PC-3 (cell line): ENCODE results near the gene WIZ. TPM values are rescaled to one million over a fixed set of nuclear protein-coding genes. Genes with fewer than 3 reads are reported as not detected.

ENCODE experiments used
- ATAC-seq: fragments of 200-7000 bp; cut with Tn5 transposase; 2 replicates; pipeline ENCODE4 v1.9.1; 2020; ENCODE audit warnings: mild to moderate bottlenecking, moderate library complexity
- BruUV-seq: library from RNA; stranded (reverse); fragments of 400-500 nt; replicated peaks from 2 replicates; lab custom pipeline; 2021; lab: Mats Ljungman, UMichigan
- CTCF ChIA-PET: fragments of 300-600 bp; sonication (Branson Sonifier 250); formaldehyde crosslinking; loops from one replicate; lab custom pipeline; 2022; ENCODE audit warnings: antibody characterized with exemption; lab: Charles Lee
- POLR2A ChIA-PET: fragments of 300-600 bp; sonication (Branson Sonifier 250); formaldehyde crosslinking; loops from one replicate; lab custom pipeline; 2022; ENCODE audit warnings: antibody characterized with exemption; ENCODE audit not compliant: unreplicated experiment; lab: Charles Lee
- DNase-seq: peaks from one replicate; pipeline ENCODE4 v3.0.0-alpha.2; 2015
- H2AFZ ChIP-seq: fragments of 300-600 bp; sonication (generic); 2 replicates; pipeline ENCODE4 v1.6.0; 2016; ENCODE audit warnings: antibody characterized with exemption, low read length
- H3F3A ChIP-seq: fragments of 300-600 bp; sonication (generic); one replicate; pipeline ENCODE4 v1.6.0; 2017; ENCODE audit warnings: antibody characterized with exemption, low read length, control low read depth, mild to moderate bottlenecking; ENCODE audit not compliant: unreplicated experiment
- H3K27ac ChIP-seq: fragments of 300-600 bp; sonication (generic); 2 replicates; pipeline ENCODE4 v1.5.1; 2016; ENCODE audit warnings: mild to moderate bottlenecking, low read length
- H3K27me3 ChIP-seq: fragments of 300-600 bp; sonication (generic); 2 replicates; pipeline ENCODE4 v1.6.1; 2016; ENCODE audit warnings: low read length, mixed read lengths
- H3K36me3 ChIP-seq: fragments of 300-600 bp; sonication (generic); 2 replicates; pipeline ENCODE4 v1.6.1; 2016; ENCODE audit warnings: low read depth, mixed run types, low read length, mixed read lengths
- H3K4me1 ChIP-seq: fragments of 300-600 bp; sonication (generic); 2 replicates; pipeline ENCODE4 v1.5.1; 2016; ENCODE audit warnings: low read length; ENCODE audit not compliant: insufficient read depth
- H3K4me2 ChIP-seq: fragments of 300-600 bp; sonication (generic); 2 replicates; pipeline ENCODE4 v1.6.0; 2016; ENCODE audit warnings: low read length
- H3K4me3 ChIP-seq: fragments of 300-600 bp; sonication (generic); 2 replicates; pipeline ENCODE4 v1.5.1; 2016; ENCODE audit warnings: mild to moderate bottlenecking, low read length, mixed read lengths
- H3K79me2 ChIP-seq: fragments of 300-600 bp; sonication (generic); 2 replicates; pipeline ENCODE4 v1.6.1; 2017; ENCODE audit warnings: low read length, mixed read lengths
- H3K9ac ChIP-seq: fragments of 300-600 bp; sonication (generic); 2 replicates; pipeline ENCODE4 v1.6.0; 2016; ENCODE audit warnings: mild to moderate bottlenecking, low read length
- H3K9me2 ChIP-seq: fragments of 300-600 bp; sonication (generic); replicated peaks from 2 replicates; pipeline ENCODE4 v1.6.1; 2016; ENCODE audit warnings: mixed run types, low read length, mixed read lengths
- H3K9me3 ChIP-seq: fragments of 300-600 bp; sonication (generic); 2 replicates; pipeline ENCODE4 v1.6.1; 2016; ENCODE audit warnings: low read length, mixed read lengths
- H4K20me1 ChIP-seq: fragments of 300-600 bp; sonication (generic); 2 replicates; pipeline ENCODE4 v1.6.1; 2016; ENCODE audit warnings: low read length, mixed read lengths
- EZH2 ChIP-seq: fragments of 300-600 bp; sonication (generic); IDR thresholded peaks from one replicate; pipeline ENCODE4 v1.6.1; 2017; ENCODE audit warnings: antibody characterized with exemption, mild to moderate bottlenecking, low read length; ENCODE audit not compliant: unreplicated experiment
- EZH2phosphoT487 ChIP-seq: fragments of 300-600 bp; sonication (generic); IDR thresholded peaks from 2 replicates; pipeline ENCODE4 v1.6.1; 2018; ENCODE audit warnings: mild to moderate bottlenecking, antibody characterized with exemption, low read length, borderline replicate concordance
- intact Hi-C: fragments of 100-400 bp; cut with micrococcal nuclease; formaldehyde crosslinking; loops from 2 replicates; pipeline ENCODE4 v1.9.0; 2023
- total RNA-seq: library from RNA; depleted of rRNA; stranded (reverse); fragments of >200 nt; gene quantifications from 2 replicates; pipeline ENCODE4 v1.2.3, GENCODE V29; 2014
- TF ChIP-seq, protein P1 (sequence below): fragments of 300-600 bp; sonication (generic); conservative IDR thresholded peaks from 2 replicates; pipeline ENCODE4 v1.5.1; 2017; ENCODE audit warnings: antibody characterized with exemption, low read depth, mild to moderate bottlenecking, low read length

Gene WIZ
- total RNA-seq, 1 experiment from 2014 or later, result 35.1 TPM

- DNase-seq (peak; percentile 99), ATAC-seq (peak; percentile 87)
- H3K79me2 ChIP-seq, result peaks cover 51% of the 10 kb centered on the region
- peaks cover 33% of the 10 kb centered on the region for H4K20me1 ChIP-seq
- peak within 1 kb of the TSS; percentile 92 for H3K9ac ChIP-seq
- peak within 1 kb of the TSS; percentile 88 for H3K4me3 ChIP-seq
- peaks cover 21% of the 10 kb centered on the region for H3K4me1 ChIP-seq
- H3F3A ChIP-seq, result peaks cover 10% of the 10 kb centered on the region
- H3K36me3 ChIP-seq, result peaks cover 6% of the 10 kb centered on the region; the same call in 1 of the 2 replicates
- intact Hi-C loops, result loop anchor here (1.0 kb wide), 1 partner anchor 40 kb away; no protein-coding TSS in a partner anchor
- H3K4me2 ChIP-seq, result peak within 1 kb of the TSS; percentile 86
- peak within 1 kb of the TSS; percentile 84 for H2AFZ ChIP-seq
- TF ChIP-seq, protein P1, sequence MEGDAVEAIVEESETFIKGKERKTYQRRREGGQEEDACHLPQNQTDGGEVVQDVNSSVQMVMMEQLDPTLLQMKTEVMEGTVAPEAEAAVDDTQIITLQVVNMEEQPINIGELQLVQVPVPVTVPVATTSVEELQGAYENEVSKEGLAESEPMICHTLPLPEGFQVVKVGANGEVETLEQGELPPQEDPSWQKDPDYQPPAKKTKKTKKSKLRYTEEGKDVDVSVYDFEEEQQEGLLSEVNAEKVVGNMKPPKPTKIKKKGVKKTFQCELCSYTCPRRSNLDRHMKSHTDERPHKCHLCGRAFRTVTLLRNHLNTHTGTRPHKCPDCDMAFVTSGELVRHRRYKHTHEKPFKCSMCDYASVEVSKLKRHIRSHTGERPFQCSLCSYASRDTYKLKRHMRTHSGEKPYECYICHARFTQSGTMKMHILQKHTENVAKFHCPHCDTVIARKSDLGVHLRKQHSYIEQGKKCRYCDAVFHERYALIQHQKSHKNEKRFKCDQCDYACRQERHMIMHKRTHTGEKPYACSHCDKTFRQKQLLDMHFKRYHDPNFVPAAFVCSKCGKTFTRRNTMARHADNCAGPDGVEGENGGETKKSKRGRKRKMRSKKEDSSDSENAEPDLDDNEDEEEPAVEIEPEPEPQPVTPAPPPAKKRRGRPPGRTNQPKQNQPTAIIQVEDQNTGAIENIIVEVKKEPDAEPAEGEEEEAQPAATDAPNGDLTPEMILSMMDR, result no peak
- TF ChIP-seq EZH2phosphoT487, result no peak
- no peak for TF ChIP-seq EZH2
- no TSS peak for BruUV-seq
- ChIA-PET CTCF (interaction anchor here (0.6 to 1.6 kb wide), 2 partner anchors 176 to 196 kb away, joined by 3 to 13 read pairs; no protein-coding TSS in a partner anchor), POLR2A (interaction anchor here (0.5 to 2.7 kb wide), 10 partner anchors 21 to 631 kb away, joined by 3 to 23 read pairs (median 4); partner anchors contain the start of gene AKAP8L)
- no peaks in the 10 kb centered on the region for H3K9me3 ChIP-seq
- peak within 1 kb of the TSS; percentile 85 for H3K27ac ChIP-seq
- no peaks in the 10 kb centered on the region for H3K9me2 ChIP-seq
- H3K27me3 ChIP-seq, result no peaks in the 10 kb centered on the region
These were observed 70.4 kb downstream of the WIZ start, which contains the start of gene AKAP8 for GRCh38 chr19:15379083-15379998. Gene AKAP8, minus strand, starts transcription at chr19:15379787. Its CDS starts 56 bp downstream, at chr19:15379731.

DNA sequence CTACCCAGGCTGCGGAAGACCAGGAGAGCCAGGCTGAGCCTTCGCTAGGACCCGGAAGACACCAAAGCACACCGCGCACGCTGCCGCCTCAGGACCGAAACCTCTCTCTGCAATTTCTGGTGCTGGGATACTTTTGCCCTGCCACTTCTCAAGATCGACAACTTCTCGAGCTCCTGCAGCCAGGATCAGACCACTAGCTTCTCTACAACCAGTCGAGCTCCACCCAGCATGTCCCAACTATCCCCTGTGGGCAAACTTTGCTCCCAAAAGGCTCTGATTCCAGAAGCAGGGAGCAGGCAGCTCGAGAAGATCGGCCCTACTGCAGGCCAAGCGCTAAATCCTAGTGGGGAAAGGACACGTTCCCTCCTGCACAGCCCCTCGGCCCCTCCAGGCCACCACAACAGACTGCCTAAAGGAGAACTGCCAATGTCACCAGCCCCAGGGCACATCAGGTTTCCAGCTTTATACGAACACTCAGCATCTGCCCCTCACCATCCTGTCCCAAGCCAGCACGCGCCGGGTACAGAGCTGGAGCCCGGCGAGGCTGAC lies 71.1 kb downstream of the WIZ start:
- Histone ChIP-seq H3K9ac (peak overlapping the region; percentile 89), H3K4me1 (peaks cover 21% of the 10 kb centered on the region), H3K79me2 (peaks cover 58% of the 10 kb centered on the region), H3K4me2 (peak overlapping the region; percentile 86), H3F3A (peaks cover 10% of the 10 kb centered on the region), H3K27ac (peak overlapping the region; percentile 70), H3K4me3 (peak overlapping the region; percentile 88), H3K36me3 (peaks cover 13% of the 10 kb centered on the region; the same call in 1 of the 2 replicates), H3K9me3 (no peaks in the 10 kb centered on the region), H4K20me1 (peaks cover 33% of the 10 kb centered on the region), H2AFZ (peak overlapping the region; percentile 84), H3K27me3 (no peaks in the 10 kb centered on the region), H3K9me2 (no peaks in the 10 kb centered on the region)
- TF ChIP-seq, protein P1, result no peak
- TF ChIP-seq EZH2, result no peak
- TF ChIP-seq EZH2phosphoT487, result no peak
- intact Hi-C loops, result loop anchor here (1.0 kb wide), 1 partner anchor 41 kb away; no protein-coding TSS in a partner anchor
- ChIA-PET POLR2A (interaction anchor here (0.5 to 2.7 kb wide), 4 partner anchors 40 to 1958 kb away, joined by 3 to 24 read pairs (median 14); partner anchors contain the start of gene AKAP8L), CTCF (no interaction called here)
- DNase-seq (peak; percentile 43), ATAC-seq (peak; percentile 5; the same call in 1 of the 2 replicates)
- BruUV-seq, result TSS peak; percentile 59
